HepG2 (cell line): Measurements from ENCODE around the gene SRRM2. TPM values are rescaled to one million over a fixed set of nuclear protein-coding genes. Genes with fewer than 3 reads are reported as not detected.
A peak's percentile ranks its signal among the peaks of the same experiment; 100 is the strongest.

Experiments
- BRD4 ChIP-seq: sonication (generic); formaldehyde crosslinking; IDR thresholded peaks from 2 replicates; pipeline ENCODE4 v1.4.0; 2020; ENCODE audit warnings: missing genetic modification reagents
- FIP1L1 ChIP-seq: fragments of 200-400 bp; formaldehyde crosslinking; IDR thresholded peaks from 2 replicates; pipeline ENCODE4 v1.6.1; 2018; ENCODE audit warnings: low read depth, mild to moderate bottlenecking, low read length, moderate library complexity, borderline replicate concordance; ENCODE audit not compliant: insufficient read depth
- HNRNPLL ChIP-seq: fragments of 200-400 bp; formaldehyde crosslinking; IDR thresholded peaks from 2 replicates; pipeline ENCODE4 v1.6.1; 2017; ENCODE audit warnings: mild to moderate bottlenecking, low read depth, low read length; ENCODE audit not compliant: poor library complexity, severe bottlenecking
- NFE2L2 ChIP-seq: fragments of 150-350 bp; IDR thresholded peaks from 2 replicates; pipeline ENCODE4 v1.6.1; 2014; ENCODE audit warnings: low read length
- PITX1 ChIP-seq: sonication (generic); formaldehyde crosslinking; IDR thresholded peaks from 2 replicates; pipeline ENCODE4 v1.5.1; 2020; ENCODE audit warnings: mild to moderate bottlenecking, missing genetic modification reagents
- SRSF9 ChIP-seq: fragments of 200-400 bp; formaldehyde crosslinking; IDR thresholded peaks from 2 replicates; pipeline ENCODE4 v1.6.1; 2018; ENCODE audit warnings: borderline replicate concordance, mild to moderate bottlenecking, low read depth, low read length; ENCODE audit not compliant: insufficient read depth, poor library complexity, severe bottlenecking
- ZFY ChIP-seq: sonication (generic); formaldehyde crosslinking; IDR thresholded peaks from 2 replicates; pipeline ENCODE4 v1.4.0; 2020; ENCODE audit warnings: missing genetic modification reagents
- ZNF160 ChIP-seq: sonication (generic); formaldehyde crosslinking; IDR thresholded peaks from 2 replicates; pipeline ENCODE4 v1.8.0; 2022; ENCODE audit warnings: mild to moderate bottlenecking, inconsistent platforms, missing genetic modification reagents
- ZNF616 ChIP-seq: sonication (generic); formaldehyde crosslinking; IDR thresholded peaks from 2 replicates; pipeline ENCODE4 v1.5.0; 2020; ENCODE audit warnings: low read depth, mild to moderate bottlenecking, missing genetic modification reagents
- ZNF660 ChIP-seq: sonication (generic); formaldehyde crosslinking; IDR thresholded peaks from 2 replicates; pipeline ENCODE4 v1.5.1; 2020; ENCODE audit warnings: mild to moderate bottlenecking, low read depth, missing genetic modification reagents, borderline replicate concordance
- ZNF850 ChIP-seq: sonication (generic); formaldehyde crosslinking; conservative IDR thresholded peaks from 2 replicates; pipeline ENCODE4 v1.9.0; 2021; ENCODE audit warnings: mild to moderate bottlenecking, missing genetic modification reagents
- ZNF878 ChIP-seq: sonication (generic); formaldehyde crosslinking; IDR thresholded peaks from 2 replicates; pipeline ENCODE4 v1.8.1; 2023; ENCODE audit warnings: mild to moderate bottlenecking, missing genetic modification reagents, moderate library complexity
- polyA plus RNA-seq, 8 experiments: library from polyadenylated mRNA; depleted of rRNA in 3 of 8; stranded (reverse) in 7 of 8; unstranded in 1 of 8; fragments of >200 nt; fragmentation: Illumina TruSeq in 4 of 8; extraction: Trizol in 4 of 8; gene quantifications; 2 replicates each; pipeline versions ENCODE4 v1.2.1 to v1.2.3, GENCODE V29; 2011 to 2016; ENCODE audit warnings: low read depth in 4 of 8, missing spikeins in 1 of 8, mixed read lengths in 1 of 8; ENCODE audit not compliant: insufficient read depth in 1 of 8
- total RNA-seq, 5 experiments: library from RNA; depleted of rRNA; stranded (reverse); fragments of >200 nt; fragmentation: Illumina TruSeq; extraction: Trizol; gene quantifications; 2 replicates each; pipeline ENCODE4 v1.2.3, GENCODE V29; 2016; ENCODE audit warnings: low read depth in 1 of 5
- TF ChIP-seq, protein P1 (sequence below): sonication (generic); formaldehyde crosslinking; IDR thresholded peaks from 2 replicates; pipeline ENCODE4 v1.5.1; 2020; ENCODE audit warnings: mild to moderate bottlenecking, missing genetic modification reagents
- TF ChIP-seq, protein P2 (sequence below): sonication (generic); formaldehyde crosslinking; IDR thresholded peaks from 2 replicates; pipeline ENCODE4 v1.4.0; 2020; ENCODE audit warnings: missing genetic modification reagents, borderline replicate concordance
- TF ChIP-seq, protein P3 (sequence below): sonication (generic); formaldehyde crosslinking; IDR thresholded peaks from 2 replicates; pipeline ENCODE4 v1.8.1; 2023; ENCODE audit warnings: mild to moderate bottlenecking, moderate library complexity, missing genetic modification reagents
- TF ChIP-seq, protein P4 (sequence below): IDR thresholded peaks from 2 replicates; pipeline ENCODE4 v1.6.1; 2018; ENCODE audit warnings: missing genetic modification reagents, mild to moderate bottlenecking, missing compliant biosample characterization
- TF ChIP-seq, protein P5 (sequence below): sonication (generic); formaldehyde crosslinking; IDR thresholded peaks from 2 replicates; pipeline ENCODE4 v1.4.0; 2020; ENCODE audit warnings: mild to moderate bottlenecking, missing genetic modification reagents

SRRM2 gene
- total and polyA plus RNA-seq, 2 of the 13 experiments (the other 11 are each of a cell fraction or from before 2014, with no cell fraction given), result 50.4 to 112 TPM

DNA sequence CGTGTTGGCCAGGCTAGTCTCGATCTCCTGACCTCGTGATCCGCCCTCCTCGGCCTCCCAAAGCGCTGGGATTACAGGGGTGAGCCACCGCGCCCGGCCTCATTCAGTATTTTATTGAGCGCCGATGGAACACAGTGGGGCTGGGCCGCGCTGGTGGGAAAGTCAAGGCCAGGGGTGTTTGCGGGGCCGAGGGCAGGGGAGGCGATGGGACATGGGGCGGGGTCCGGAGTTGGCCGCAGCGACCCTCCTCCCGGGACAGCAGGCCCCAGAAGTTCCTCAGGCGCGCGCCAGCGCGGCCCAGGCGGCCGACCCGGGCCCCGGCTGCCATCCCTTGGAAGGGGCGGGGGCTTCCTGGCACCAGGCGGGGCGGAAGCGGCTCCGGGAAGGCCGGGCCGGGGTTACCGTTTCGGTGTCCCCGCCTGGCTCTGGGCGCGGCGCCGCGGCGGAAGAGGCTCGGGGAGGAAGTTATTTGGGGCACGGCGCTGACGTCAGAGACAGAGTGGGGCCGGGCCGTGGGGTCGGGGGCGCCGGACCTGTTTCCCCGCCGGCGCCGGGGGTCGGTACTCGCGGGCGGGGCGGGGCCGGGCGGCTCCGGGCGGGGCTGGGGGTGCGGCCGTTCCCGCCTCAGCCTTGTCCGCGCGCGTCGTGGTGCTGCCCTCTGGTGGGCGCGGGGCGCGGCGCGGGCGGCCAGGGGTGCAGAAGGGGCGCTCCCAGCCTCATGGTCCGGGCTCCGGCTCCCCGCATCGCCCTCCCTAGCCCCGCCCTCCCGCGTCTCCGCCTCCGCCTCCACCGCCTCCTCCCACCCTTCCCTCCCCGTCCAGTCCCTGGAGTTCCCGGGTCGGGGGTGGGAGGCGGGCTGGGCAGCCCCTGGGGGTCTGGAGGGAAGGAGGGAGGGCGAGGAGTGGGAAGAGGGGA is 31.5 kb upstream of the SRRM2 start (continued):
- TF ChIP-seq ZNF878 (CRISPR knock-in tag) (0 out of 2 replicates have a peak, but pooled peaks have one; percentile 25), ZNF660 (CRISPR knock-in tag) (no peak), HNRNPLL (no peak), ZFY (peak; percentile 90), SRSF9 (no peak), NFE2L2 (no peak), ZNF616 (0 out of 2 replicates have a peak, but pooled peaks have one; percentile 48), FIP1L1 (no peak), BRD4 (CRISPR knock-in tag) (no peak), ZNF160 (no peak), ZNF850 (0 out of 2 replicates have a peak, but pooled peaks have one; percentile 57), PITX1 (CRISPR knock-in tag) (no peak)
- TF ChIP-seq, protein P1, sequence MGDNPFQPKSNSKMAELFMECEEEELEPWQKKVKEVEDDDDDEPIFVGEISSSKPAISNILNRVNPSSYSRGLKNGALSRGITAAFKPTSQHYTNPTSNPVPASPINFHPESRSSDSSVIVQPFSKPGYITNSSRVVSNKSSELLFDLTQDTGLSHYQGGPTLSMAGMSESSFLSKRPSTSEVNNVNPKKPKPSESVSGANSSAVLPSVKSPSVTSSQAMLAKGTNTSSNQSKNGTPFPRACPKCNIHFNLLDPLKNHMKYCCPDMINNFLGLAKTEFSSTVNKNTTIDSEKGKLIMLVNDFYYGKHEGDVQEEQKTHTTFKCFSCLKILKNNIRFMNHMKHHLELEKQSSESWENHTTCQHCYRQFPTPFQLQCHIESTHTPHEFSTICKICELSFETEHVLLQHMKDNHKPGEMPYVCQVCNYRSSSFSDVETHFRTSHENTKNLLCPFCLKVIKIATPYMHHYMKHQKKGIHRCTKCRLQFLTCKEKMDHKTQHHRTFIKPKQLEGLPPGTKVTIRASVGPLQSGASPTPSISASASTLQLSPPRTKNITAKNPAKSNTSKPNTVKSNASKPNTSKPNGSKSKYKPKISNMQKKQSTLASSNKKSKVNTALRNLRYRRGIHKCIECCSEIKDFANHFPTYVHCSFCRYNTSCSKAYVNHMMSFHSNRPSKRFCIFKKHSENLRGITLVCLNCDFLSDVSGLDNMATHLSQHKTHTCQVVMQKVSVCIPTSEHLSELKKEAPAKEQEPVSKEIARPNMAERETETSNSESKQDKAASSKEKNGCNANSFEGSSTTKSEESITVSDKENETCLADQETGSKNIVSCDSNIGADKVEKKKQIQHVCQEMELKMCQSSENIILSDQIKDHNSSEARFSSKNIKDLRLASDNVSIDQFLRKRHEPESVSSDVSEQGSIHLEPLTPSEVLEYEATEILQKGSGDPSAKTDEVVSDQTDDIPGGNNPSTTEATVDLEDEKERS (CRISPR knock-in tag), result no peak
- TF ChIP-seq, protein P2, sequence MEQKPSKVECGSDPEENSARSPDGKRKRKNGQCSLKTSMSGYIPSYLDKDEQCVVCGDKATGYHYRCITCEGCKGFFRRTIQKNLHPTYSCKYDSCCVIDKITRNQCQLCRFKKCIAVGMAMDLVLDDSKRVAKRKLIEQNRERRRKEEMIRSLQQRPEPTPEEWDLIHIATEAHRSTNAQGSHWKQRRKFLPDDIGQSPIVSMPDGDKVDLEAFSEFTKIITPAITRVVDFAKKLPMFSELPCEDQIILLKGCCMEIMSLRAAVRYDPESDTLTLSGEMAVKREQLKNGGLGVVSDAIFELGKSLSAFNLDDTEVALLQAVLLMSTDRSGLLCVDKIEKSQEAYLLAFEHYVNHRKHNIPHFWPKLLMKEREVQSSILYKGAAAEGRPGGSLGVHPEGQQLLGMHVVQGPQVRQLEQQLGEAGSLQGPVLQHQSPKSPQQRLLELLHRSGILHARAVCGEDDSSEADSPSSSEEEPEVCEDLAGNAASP (CRISPR knock-in tag), result peak; percentile 57; the same call in 1 of the 2 replicates
- TF ChIP-seq, protein P3, sequence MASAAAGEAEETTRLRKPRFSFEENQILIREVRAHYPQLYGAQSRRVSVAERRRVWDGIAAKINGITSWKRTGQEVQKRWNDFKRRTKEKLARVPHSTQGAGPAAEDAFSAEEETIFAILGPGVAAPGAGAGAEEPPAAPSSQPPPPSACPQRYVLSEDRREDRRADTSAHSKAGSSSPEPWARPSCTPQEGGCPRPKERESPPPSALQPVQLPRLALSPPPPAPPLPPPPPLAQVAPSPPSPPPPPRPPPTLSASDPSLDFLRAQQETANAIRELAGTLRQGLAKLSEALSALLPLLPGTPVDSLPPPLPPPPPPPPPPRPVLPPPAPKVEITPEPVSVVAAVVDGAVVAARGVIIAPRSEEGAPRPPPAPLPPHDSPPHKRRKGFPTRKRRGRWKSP (CRISPR knock-in tag), result 0 out of 2 replicates have a peak, but pooled peaks have one; percentile 39
- TF ChIP-seq, protein P4, sequence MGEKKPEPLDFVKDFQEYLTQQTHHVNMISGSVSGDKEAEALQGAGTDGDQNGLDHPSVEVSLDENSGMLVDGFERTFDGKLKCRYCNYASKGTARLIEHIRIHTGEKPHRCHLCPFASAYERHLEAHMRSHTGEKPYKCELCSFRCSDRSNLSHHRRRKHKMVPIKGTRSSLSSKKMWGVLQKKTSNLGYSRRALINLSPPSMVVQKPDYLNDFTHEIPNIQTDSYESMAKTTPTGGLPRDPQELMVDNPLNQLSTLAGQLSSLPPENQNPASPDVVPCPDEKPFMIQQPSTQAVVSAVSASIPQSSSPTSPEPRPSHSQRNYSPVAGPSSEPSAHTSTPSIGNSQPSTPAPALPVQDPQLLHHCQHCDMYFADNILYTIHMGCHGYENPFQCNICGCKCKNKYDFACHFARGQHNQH (CRISPR knock-in tag), result peak; percentile 67; the same call in 1 of the 2 replicates
- TF ChIP-seq, protein P5, sequence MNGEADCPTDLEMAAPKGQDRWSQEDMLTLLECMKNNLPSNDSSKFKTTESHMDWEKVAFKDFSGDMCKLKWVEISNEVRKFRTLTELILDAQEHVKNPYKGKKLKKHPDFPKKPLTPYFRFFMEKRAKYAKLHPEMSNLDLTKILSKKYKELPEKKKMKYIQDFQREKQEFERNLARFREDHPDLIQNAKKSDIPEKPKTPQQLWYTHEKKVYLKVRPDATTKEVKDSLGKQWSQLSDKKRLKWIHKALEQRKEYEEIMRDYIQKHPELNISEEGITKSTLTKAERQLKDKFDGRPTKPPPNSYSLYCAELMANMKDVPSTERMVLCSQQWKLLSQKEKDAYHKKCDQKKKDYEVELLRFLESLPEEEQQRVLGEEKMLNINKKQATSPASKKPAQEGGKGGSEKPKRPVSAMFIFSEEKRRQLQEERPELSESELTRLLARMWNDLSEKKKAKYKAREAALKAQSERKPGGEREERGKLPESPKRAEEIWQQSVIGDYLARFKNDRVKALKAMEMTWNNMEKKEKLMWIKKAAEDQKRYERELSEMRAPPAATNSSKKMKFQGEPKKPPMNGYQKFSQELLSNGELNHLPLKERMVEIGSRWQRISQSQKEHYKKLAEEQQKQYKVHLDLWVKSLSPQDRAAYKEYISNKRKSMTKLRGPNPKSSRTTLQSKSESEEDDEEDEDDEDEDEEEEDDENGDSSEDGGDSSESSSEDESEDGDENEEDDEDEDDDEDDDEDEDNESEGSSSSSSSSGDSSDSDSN, result peak; percentile 93
